Activated CD4-positive, CD25-positive, alpha-beta regulatory T cell (primary cell): Measurements from ENCODE around the gene FBXO48.

Source experiments
- DNase-seq, 4 experiments: peaks; one replicate each; lab custom pipeline; 2025; lab: John Stamatoyannopoulos, UW

The FBXO48 gene

DNA sequence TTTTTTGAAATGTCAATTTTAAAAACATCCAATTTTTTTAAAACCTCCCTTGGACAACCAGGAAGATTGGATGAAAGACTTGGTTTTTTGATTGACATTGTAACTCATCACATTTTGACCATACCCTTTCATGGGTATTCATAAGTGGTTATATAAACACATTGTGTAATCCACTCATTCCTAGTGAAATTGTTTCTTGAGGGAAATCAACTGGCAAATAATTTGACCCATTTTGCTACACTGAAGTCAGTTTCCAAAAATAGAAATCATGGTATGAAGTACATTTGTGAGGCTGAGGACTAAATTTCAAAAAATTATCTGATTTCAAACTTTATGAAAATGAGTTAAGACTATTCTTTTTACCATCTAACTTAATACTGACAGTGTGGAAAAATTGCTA is 31.5 kb downstream of the FBXO48 start:
- DNase-seq = no peak

DNA sequence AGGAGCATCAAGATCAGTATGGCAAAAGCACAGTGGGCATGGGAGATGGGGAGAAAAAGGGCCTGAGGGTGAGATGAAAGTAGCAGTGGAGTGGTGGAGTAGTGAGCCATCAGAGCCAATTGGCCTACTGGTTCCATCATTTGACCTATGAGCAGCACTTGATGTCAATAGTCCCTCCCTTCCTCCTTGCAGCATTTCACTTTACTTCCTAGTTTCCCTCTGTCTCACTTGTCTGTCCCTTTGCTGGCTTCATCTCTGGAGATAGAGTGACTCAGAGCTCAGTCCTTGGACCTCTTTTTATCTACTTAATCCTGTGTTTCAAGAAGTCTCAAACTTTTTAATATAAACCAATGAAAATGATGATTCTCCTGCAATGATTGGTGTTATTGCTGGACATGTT is 32.1 kb downstream of the FBXO48 start:
- no peak for DNase-seq

DNA sequence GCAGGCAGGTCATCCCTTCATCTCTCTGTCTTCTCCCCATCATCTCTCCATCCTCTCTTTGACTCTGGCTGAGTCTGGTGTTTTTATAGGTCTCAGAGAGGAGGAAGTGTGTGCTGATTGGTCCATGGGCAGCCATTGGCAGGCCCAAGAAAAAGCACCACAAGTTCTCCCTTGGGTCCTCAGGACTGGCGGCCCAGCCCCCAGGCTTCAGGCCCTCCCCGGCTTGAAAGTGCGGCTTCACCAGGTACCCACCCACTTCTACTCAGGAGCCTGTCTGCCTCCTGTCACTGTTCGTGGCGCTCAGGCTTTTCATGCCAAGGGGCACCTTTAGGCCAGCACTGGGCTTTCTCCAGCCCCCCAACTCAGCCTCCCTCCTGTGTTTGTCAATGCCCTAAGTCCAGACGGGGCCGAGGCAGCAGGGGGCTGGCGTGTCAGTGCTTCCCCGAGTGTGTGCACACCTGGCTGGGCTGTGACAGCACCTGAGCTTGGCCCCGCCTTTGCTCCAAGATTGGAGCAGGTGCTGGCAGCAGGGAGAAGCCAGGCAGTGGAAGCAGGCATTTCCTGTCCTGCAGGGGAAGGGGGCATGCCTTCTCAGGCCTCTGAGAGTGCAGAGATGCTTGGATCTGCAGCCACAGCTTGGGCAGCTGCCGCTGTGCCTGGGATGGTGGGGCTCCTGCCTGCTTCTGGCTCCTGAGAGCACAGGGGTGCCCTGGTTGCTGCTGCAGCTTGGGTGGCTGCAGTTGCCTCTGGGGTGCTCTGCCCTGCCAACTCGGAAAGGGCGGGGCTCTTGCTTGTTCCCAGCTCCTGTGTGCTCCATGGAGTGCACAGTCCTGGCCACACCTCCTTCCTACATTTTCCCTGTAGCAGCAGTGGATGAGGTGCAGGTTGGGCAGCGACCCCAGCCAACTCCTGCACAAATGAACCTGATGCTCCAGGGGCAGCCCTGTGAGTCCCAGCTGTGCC is 34.1 kb downstream of the FBXO48 start:
- DNase-seq = no peak

DNA sequence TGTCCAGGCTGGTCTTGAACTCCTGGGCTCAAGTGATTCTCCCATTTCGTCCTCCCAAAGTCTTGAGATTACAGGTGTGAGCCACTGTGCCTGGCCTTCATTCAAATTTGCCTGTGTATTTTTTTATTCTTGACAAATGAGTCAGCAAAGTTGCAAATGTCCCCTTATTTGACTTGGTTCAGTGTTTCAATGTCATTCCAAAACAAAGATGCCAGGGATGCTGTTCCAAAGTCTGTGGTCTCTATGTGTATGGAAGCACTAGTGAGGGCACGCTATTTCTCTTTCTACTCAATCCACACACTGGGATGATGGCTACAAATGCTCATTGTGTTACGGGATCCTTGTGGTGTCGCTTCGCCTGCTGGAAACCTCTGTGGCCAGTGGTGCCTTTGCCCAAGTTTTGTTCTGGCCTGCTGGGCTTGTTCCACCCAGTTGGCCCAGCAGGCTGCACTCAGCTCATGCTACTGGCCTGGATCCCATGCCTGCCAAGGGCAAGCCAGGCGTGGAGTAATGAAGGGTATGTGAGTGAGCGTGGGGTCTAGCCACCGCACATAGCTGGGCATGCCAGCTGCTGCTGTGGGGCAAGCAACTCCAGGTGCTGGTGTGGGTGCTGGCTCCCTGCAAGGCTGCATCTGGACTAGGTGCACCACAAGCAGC is 35.6 kb downstream of the FBXO48 start:
- DNase-seq = no peak

DNA sequence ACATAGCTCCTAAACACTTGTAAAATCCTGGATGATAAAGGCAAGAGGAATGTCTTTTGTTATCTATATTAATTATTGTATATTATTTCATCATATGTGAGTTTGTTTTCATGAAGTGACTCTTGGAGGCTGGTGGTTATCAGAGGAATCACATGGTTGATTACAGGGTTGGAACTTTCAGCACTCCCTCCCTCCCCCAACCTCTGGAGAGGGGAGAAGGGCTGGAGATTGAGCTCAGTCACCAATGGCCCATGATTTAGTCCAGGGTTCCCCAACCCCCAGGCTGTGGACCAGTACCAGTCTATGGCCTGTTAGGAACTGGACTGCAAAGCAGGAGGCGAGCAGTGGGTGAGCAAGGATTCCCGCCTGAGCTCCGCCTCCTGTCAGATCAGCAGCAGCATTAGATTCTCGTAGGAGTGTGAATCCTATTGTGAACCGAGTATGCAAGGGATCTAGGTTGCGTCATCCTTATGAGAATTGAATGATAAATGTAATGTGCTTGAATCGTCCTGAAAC is 37.7 kb downstream of the FBXO48 start:
- DNase-seq = no peak

DNA sequence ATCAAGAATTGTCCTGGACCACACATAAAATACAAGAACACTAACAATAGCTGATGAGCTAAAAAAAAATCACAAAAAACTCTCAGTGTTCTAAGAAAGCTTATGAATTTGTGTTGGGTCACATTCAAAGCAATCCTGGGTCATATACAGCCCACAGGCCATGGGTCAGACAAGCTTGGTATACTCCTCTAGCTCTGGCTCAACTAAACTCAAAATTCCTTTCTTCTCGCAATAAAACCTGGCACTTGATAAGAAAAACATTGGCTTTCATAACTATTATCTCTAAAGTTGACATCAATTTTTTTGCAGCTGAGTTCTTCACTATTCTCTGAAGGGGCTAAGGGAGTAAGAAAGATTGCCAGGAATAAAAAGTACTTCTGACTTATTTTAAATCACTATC is 38.3 kb downstream of the FBXO48 start:
- DNase-seq = no peak

DNA sequence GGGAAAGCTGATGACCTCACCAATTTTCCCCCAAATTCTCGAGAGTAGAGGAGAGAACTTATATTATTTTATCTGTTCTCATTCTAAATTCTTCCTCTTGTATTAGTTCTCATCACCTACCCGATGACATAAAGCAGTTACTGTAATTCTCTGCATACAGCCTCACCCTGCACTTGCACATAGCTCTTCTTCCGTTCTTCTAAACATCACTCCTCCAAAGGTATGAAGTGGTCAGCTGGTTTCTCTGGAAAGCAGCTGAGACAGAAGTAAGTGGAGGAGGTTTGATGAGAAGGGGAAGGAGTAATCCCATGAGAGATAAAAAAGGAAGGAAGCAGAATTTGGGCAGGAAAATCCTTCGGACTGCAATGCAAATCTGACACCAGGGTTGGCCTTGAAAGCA is 39.0 kb downstream of the FBXO48 start:
- no peak for DNase-seq

DNA sequence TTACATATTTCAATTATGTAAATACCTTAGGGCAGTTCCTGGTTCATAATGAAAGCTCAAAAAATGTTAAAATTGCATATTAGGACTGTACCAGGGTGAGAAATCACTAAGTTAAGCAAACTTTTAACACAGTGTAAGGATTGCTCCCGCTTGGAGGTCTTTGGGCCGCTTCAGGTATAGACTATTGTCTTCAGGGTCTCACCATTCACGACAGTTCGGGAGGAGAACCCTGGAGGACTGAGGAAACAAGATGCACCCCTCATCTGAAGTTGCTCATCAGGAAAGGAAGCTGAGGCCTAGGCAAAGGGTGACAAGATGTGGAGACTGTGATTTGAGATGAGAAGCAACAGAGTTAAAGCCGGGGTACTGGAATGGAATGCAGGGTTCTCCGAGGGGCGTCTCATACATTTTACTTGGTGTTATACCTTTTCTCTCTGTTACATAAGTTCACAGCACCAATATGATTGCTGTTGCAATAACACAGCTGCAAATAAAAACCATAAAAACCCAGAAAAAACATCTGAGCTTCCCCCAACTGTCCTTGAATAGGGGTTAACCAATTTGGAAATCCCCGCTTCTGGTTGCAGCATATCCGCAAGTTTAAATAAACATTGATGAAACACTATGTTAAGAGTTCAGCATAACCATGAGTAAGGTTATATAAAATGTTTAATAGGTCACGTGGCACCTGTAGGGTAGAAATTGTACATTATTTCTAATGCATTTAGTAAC is 40.1 kb downstream of the FBXO48 start:
- DNase-seq = no peak

DNA sequence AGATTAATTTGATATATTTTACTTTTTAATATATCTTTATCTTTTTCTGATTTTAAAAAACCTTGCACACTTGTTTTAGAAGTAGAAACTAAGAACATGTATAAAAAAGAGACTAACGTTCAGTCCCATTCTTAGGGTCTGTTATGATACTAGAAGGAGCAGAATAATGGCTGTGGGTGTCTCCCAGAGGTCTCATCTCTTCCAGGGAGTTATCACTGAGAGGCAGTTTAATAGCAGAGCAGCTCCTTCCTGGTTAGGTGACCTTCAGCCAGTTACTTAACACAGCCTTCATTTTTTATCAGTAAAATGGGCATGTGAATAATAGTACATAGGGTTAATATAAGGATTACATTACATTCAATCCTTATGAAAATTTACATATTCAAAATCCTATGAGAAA is 40.6 kb downstream of the FBXO48 start:
- DNase-seq = no peak

DNA sequence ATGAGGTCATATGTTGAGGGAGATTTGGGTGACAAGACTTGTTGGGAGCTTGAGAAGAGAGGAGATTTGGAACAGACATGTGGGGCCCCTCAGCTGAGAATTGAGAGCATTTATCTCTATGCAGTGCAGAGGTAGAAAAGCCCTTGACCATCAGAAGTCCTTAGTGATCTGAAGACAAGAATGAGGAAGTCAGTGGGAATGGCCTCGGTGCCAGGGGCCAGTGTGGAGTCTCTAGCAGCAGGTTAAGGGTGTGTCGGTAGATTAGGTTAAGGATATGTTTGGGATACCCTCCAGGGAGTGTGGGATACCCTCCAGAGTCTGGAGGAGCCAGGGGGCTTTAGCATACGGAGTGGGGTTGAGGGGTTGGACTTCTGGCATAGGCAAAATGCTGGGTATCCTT is 41.6 kb downstream of the FBXO48 start:
- no peak for DNase-seq

DNA sequence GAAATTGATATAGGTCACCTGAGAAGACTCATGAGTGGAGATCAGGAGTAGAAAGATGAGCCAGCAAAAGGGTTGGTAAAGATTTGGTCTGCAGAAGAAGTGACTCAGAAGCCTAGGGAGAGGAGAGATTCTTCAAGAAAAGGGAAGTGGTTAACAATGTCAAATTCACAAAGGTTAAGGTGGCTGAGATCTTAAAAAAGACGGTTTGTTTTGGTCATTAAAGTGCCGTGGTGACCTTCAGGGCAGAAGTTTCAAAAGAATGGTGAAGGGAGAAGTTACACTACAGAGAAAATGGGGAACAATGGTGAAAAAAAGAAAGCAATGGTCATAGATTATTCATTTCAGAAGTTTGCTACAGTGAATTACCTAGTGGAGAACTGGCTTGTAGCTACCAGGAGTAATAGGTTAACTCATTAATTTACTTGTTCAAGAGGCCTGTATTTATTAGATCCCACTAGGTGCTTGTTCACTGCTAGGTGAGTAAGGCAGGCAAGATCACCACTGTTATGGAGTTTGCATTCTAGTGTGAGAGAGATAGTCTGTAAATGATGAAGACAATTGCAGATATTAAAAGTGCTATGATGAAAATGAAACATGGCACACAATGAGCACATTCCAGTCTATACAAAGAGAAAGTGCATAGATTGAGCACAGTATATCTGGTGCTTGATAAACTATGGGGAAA is 43.0 kb downstream of the FBXO48 start:
- no peak for DNase-seq

DNA sequence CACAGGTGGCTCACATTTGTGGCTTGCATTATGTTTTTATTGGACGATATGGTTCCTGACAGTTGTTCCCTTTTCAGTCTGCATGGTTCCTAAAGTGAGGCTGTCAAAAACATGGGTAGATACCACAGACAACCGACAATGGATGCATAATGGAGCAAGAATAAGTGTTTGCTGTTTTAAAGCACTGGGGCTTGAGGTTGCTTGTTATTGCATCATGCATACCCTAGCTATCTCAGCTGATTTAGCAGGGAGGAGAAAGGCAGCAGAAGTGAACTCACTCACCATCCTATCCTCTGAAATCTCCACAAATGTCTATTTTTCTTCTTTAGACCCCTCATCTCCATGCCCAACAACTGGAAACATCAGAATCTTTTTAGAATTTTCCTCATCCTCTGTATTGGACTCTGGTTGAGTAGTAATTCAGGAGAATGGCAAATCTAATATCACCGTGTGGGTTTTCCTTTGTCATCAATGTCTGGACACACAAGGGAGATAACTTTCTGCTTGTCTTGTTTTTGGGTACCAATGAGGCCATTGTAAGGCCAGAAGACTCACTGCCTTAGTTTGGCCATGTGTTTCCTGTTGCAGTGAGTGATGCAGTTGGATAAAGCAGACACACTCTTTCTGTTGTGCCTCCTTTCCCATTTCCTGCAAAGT is 46.7 kb downstream of the FBXO48 start:
- DNase-seq = no peak

DNA sequence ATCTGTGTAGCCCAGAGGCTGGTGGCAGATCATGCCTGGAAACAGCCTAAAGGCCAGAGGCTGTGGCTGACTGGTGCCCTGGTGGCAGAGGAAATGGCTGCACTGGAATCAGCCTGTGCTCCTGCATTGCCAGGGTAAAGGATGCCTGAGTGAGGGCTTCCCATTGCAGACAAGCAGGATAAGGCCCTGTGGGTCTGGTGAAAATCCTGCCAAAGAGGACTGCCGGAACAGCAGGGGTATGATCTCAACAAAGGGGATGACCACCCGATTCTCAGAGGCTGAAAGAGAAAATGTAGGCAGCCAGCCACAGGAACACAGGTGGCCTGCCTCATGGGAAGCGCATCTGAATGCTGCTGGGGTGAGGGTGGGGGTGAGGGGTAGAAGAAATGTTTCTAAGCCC is 48.2 kb downstream of the FBXO48 start:
- no peak for DNase-seq

DNA sequence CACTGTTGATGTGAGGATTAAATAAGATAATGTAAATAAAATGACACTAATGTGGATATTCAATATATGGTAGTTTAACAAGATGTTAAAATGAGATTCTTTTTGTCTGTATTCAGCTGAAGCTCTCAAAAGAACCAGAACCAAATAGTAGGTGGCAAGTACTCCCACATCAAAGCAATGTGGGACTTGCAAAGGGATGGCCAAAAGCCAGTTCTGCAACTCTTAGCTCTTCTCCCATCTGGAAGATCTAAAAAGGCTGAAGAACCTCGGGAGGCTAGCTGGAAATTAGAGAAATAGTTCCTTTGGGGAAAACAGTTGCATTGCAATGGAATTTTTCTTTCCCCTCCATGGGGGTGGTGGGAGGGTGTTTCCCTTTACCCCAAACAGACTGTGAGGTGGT is 48.7 kb downstream of the FBXO48 start:
- DNase-seq = no peak

DNA sequence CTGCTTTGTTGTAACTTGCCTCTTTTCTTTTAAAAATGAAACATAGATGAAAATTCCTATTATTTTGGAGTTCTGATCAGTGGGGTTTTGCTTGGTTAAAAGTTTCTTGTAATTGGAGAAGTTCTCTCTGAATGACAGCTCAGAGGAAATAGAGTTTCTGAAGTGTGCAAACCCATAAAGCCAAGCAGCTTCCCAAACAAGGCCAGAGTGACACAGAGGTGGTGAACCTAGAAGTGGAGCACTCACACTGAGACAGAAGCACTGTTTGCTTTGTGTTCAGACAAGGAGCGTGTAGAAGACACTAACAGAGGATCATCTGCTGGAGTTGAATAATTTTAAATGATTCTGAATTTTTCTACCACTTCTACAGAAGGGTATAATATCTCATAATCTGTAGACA is 49.2 kb downstream of the FBXO48 start:
- no peak for DNase-seq

DNA sequence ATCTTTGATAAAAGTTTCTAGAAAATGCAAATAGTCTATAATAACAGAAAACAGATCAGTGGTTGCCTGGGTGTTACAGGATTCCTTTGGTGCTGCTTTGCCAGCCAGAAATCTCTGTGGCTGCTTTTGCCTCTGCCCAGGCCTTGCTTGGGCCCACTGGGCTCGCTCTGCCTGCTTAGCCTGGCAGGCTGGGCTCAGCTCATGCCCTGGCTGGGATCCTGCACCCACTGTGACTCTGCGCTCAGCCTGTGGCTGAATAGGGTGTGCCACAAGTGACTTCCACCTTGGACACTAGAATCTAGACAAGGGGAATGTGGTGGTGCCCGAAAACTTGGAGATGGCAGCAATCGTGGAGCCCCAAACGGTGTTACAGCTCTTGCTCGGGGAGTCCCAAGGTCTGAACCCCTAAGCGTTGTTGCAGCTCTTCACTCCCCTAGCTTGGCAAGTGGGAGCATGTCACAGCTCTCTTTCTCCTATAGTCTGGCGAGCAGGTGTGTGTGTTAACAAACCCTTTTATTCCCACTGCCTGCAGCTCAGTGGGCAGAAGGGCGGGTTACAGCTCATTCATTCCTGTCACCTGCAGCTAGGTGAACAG is 50.9 kb downstream of the FBXO48 start:
- no peak for DNase-seq

DNA sequence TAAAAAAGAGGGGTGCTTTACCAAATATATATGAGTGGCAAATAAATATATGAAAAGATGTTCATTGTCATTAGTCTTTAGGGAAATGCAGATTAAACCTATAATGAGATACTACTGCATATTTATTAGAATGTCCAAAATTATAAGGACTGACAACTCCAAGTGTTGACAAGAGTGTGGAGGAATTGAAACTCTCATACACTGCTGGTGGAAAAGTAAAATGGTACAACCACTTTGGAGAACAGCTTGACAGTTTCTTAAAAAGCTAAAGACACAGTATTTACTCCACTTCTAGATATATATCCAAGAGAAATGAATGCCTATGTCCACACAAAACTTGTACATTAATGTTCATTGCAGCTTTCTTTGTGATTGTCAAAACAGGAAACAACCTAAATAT is 51.6 kb downstream of the FBXO48 start:
- DNase-seq = no peak

DNA sequence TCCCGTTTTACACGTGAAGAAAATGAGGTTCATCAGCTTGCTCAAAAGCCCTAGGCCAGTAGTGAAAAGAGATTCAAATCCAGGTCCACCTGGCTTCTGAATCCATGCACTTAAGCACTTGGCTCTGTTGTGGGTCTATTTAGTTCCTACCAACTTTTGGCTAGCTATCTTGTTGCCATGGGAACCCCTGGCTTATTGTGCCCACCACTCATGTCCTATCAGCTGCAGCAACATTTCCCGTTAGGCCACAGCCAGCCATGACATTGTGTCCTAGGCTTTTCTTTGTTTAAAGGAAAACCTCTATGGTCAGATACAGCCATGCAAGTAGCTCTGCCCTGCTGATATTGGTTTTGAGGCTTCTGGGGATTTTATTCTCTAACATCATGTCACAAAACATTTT is 52.2 kb downstream of the FBXO48 start:
- no peak for DNase-seq

DNA sequence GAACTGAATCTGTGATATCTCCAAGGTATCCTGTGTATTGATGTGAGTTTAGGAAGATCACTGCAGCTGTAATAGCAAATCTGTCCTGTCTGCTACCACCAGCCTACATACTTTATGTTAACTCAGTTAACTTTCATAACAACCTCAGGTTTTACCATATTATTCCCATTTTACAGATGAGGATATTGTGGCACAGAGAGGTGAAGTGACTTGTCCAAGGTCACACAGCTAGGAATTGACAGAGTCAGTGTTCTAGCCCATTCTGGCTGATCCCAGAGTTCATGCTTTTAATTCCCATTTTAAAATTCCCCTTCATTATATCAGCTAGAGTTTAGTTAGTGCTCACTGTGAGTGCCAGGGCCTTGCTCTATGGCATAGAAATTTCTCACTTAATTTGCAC is 52.6 kb downstream of the FBXO48 start:
- DNase-seq = no peak

DNA sequence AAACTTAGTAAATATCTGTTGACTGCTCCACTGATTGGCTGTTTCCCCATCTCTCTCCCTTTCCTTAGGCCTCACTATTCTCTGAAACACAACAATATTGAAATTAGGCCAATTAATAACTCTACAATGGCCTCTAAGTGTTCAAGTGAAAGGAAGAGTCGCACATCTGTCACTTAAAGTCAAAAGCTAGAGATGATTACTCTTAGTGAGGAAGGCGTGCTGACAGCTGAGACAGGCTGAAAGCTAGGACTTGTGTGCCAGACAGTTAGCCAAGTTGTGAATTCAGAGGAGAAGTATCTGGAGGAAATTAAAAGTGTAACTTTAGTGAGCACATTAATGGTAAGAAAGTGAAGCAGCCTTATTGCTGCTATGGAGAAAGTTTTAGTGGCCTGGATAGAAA is 53.6 kb downstream of the FBXO48 start:
- no peak for DNase-seq
